GM19238 (cell line): ENCODE results near the gene LDLRAD3.

Source experiments
- DNase-seq: peaks from one replicate; pipeline ENCODE4 v3.0.0; 2011; ENCODE audit warnings: low spot score; ENCODE audit not compliant: insufficient read length

The LDLRAD3 gene

GRCh38 chr11:36073411-36074203 lies 129.7 kb downstream of the LDLRAD3 start:
- DNase-seq = no peak

GRCh38 chr11:36074941-36075431 lies 131.1 kb downstream of the LDLRAD3 start:
- no peak for DNase-seq

GRCh38 chr11:36077368-36077767 lies 133.5 kb downstream of the LDLRAD3 start:
- no peak for DNase-seq

GRCh38 chr11:36077886-36078685 lies 134.2 kb downstream of the LDLRAD3 start:
- no peak for DNase-seq

GRCh38 chr11:36078686-36079055 lies 134.8 kb downstream of the LDLRAD3 start:
- DNase-seq = no peak

GRCh38 chr11:36079878-36080675 lies 136.2 kb downstream of the LDLRAD3 start:
- no peak for DNase-seq

GRCh38 chr11:36081274-36081945 lies 137.5 kb downstream of the LDLRAD3 start:
- DNase-seq = no peak

- no peak for DNase-seq
These were observed 142.5 kb downstream of the LDLRAD3 start for GRCh38 chr11:36086366-36086765.

GRCh38 chr11:36088266-36088972 lies 144.6 kb downstream of the LDLRAD3 start:
- DNase-seq = no peak

- DNase-seq = no peak
These were observed 146.1 kb downstream of the LDLRAD3 start for GRCh38 chr11:36089920-36090319.

- no peak for DNase-seq
These were observed 146.7 kb downstream of the LDLRAD3 start for GRCh38 chr11:36090356-36091109.

GRCh38 chr11:36091256-36091811 lies 147.5 kb downstream of the LDLRAD3 start:
- DNase-seq = no peak

- DNase-seq = no peak
These were observed 148.6 kb downstream of the LDLRAD3 start for GRCh38 chr11:36092314-36093030.

- DNase-seq = no peak
These were observed 149.7 kb downstream of the LDLRAD3 start for GRCh38 chr11:36093548-36093947.

- DNase-seq = no peak
These were observed 150.3 kb downstream of the LDLRAD3 start for GRCh38 chr11:36094164-36094563.

GRCh38 chr11:36095716-36096115 lies 151.9 kb downstream of the LDLRAD3 start:
- no peak for DNase-seq

- no peak for DNase-seq
These were observed 153.4 kb downstream of the LDLRAD3 start for GRCh38 chr11:36097219-36097650.

- no peak for DNase-seq
These were observed 154.2 kb downstream of the LDLRAD3 start for GRCh38 chr11:36098087-36098486.
